HepG2 (cell line): ENCODE data around the gene LRR1. TPM values are rescaled to one million over a fixed set of nuclear protein-coding genes. Genes with fewer than 3 reads are reported as not detected.

ENCODE experiments used
- ARHGAP35 ChIP-seq: sonication (generic); formaldehyde crosslinking; IDR thresholded peaks from 2 replicates; pipeline ENCODE4 v1.9.0; 2022; ENCODE audit warnings: mild to moderate bottlenecking, inconsistent platforms, moderate library complexity, missing genetic modification reagents, borderline replicate concordance
- ARID2 ChIP-seq: sonication (generic); formaldehyde crosslinking; IDR thresholded peaks from 2 replicates; pipeline ENCODE4 v1.8.1; 2022; ENCODE audit warnings: mild to moderate bottlenecking, missing genetic modification reagents, borderline replicate concordance
- CENPT ChIP-seq: sonication (generic); formaldehyde crosslinking; IDR thresholded peaks from 2 replicates; pipeline ENCODE4 v1.8.0; 2022; ENCODE audit warnings: low read depth, mild to moderate bottlenecking, moderate library complexity, missing genetic modification reagents
- CHD4 ChIP-seq: fragments of 200-600 bp; sonication (generic); IDR thresholded peaks from 2 replicates; pipeline ENCODE4 v1.7.0; 2017; ENCODE audit warnings: mild to moderate bottlenecking, low read length, borderline replicate concordance
- CREBL2 ChIP-seq: sonication (generic); formaldehyde crosslinking; IDR thresholded peaks from 2 replicates; pipeline ENCODE4 v1.8.1; 2023; ENCODE audit warnings: missing genetic modification reagents, mild to moderate bottlenecking, borderline replicate concordance
- ELF3 ChIP-seq: IDR thresholded peaks from 2 replicates; pipeline ENCODE4 v1.6.1; 2016; ENCODE audit warnings: missing genetic modification reagents, missing compliant biosample characterization
- HMG20A ChIP-seq: IDR thresholded peaks from 2 replicates; pipeline ENCODE4 v1.6.1; 2016; ENCODE audit warnings: borderline replicate concordance
- HOXA7 ChIP-seq: sonication (generic); formaldehyde crosslinking; IDR thresholded peaks from 2 replicates; pipeline ENCODE4 v1.8.1; 2022; ENCODE audit warnings: mild to moderate bottlenecking, missing genetic modification reagents, moderate library complexity
- NFIB ChIP-seq: sonication (generic); formaldehyde crosslinking; IDR thresholded peaks from 2 replicates; pipeline ENCODE4 v1.9.0; 2021; ENCODE audit warnings: missing genetic modification reagents, mild to moderate bottlenecking, borderline replicate concordance
- RAD51 ChIP-seq: fragments of 450-650 bp; IDR thresholded peaks from 2 replicates; pipeline ENCODE4 v1.6.1; 2016; ENCODE audit warnings: borderline replicate concordance
- RARG ChIP-seq: sonication (generic); formaldehyde crosslinking; IDR thresholded peaks from 2 replicates; pipeline ENCODE4 v1.4.0; 2020; ENCODE audit warnings: low read depth, mild to moderate bottlenecking, missing genetic modification reagents
- RFX5 ChIP-seq: IDR thresholded peaks from 2 replicates; pipeline ENCODE4 v1.6.1; 2011; ENCODE audit warnings: low read depth, low read length, improper control_type of control experiment
- SAP130 ChIP-seq: IDR thresholded peaks from 2 replicates; pipeline ENCODE4 v1.6.1; 2016; ENCODE audit warnings: low read depth
- SPEN ChIP-seq: sonication (generic); formaldehyde crosslinking; IDR thresholded peaks from 2 replicates; pipeline ENCODE4 v1.5.1; 2020; ENCODE audit warnings: low read depth, mild to moderate bottlenecking, missing genetic modification reagents
- ZFAT ChIP-seq: sonication (generic); formaldehyde crosslinking; conservative IDR thresholded peaks from 2 replicates; pipeline ENCODE4 v1.8.1; 2023; ENCODE audit warnings: missing genetic modification reagents, inconsistent platforms
- ZNF382 ChIP-seq: sonication (generic); formaldehyde crosslinking; IDR thresholded peaks from 2 replicates; pipeline ENCODE4 v1.5.0; 2020; ENCODE audit warnings: missing genetic modification reagents, mild to moderate bottlenecking, borderline replicate concordance
- ZNF501 ChIP-seq: sonication (generic); formaldehyde crosslinking; IDR thresholded peaks from 2 replicates; pipeline ENCODE4 v1.5.1; 2020; ENCODE audit warnings: mild to moderate bottlenecking, moderate library complexity, missing genetic modification reagents
- ZNF556 ChIP-seq: sonication (generic); formaldehyde crosslinking; IDR thresholded peaks from 2 replicates; pipeline ENCODE4 v1.4.0; 2020; ENCODE audit warnings: mild to moderate bottlenecking, missing genetic modification reagents, borderline replicate concordance
- ZNF678 ChIP-seq: sonication (generic); formaldehyde crosslinking; IDR thresholded peaks from 2 replicates; pipeline ENCODE4 v1.4.0; 2020; ENCODE audit warnings: mild to moderate bottlenecking, missing genetic modification reagents
- ZNF75D ChIP-seq: sonication (generic); formaldehyde crosslinking; IDR thresholded peaks from 2 replicates; pipeline ENCODE4 v1.8.1; 2023; ENCODE audit warnings: missing genetic modification reagents, mild to moderate bottlenecking, borderline replicate concordance
- polyA plus RNA-seq, 8 experiments: library from polyadenylated mRNA; depleted of rRNA in 3 of 8; stranded (reverse) in 7 of 8; unstranded in 1 of 8; fragments of >200 nt; fragmentation: Illumina TruSeq in 4 of 8; extraction: Trizol in 4 of 8; gene quantifications; 2 replicates each; pipeline versions ENCODE4 v1.2.1 to v1.2.3, GENCODE V29; 2011 to 2016; ENCODE audit warnings: low read depth in 4 of 8, missing spikeins in 1 of 8, mixed read lengths in 1 of 8; ENCODE audit not compliant: insufficient read depth in 1 of 8
- total RNA-seq, 5 experiments: library from RNA; depleted of rRNA; stranded (reverse); fragments of >200 nt; fragmentation: Illumina TruSeq; extraction: Trizol; gene quantifications; 2 replicates each; pipeline ENCODE4 v1.2.3, GENCODE V29; 2016; ENCODE audit warnings: low read depth in 1 of 5
- TF ChIP-seq, protein P1 (sequence below): sonication (generic); formaldehyde crosslinking; IDR thresholded peaks from 2 replicates; pipeline ENCODE4 v1.8.0; 2022; ENCODE audit warnings: mild to moderate bottlenecking, missing genetic modification reagents, borderline replicate concordance
- TF ChIP-seq, protein P2 (sequence below): sonication (generic); formaldehyde crosslinking; conservative IDR thresholded peaks from 2 replicates; pipeline ENCODE4 v1.8.0; 2022; ENCODE audit warnings: low read depth, missing genetic modification reagents
- TF ChIP-seq, protein P3 (sequence below): sonication (generic); formaldehyde crosslinking; IDR thresholded peaks from 2 replicates; pipeline ENCODE4 v1.4.0; 2020; ENCODE audit warnings: missing genetic modification reagents
- TF ChIP-seq, protein P4 (sequence below): sonication (generic); formaldehyde crosslinking; IDR thresholded peaks from 2 replicates; pipeline ENCODE4 v1.8.0; 2022; ENCODE audit warnings: low read depth, missing genetic modification reagents

The LRR1 gene
- total and polyA plus RNA-seq, 2 of the 13 experiments (the other 11 are each of a cell fraction or from before 2014, with no cell fraction given), result 7.0 to 36.2 TPM

DNA sequence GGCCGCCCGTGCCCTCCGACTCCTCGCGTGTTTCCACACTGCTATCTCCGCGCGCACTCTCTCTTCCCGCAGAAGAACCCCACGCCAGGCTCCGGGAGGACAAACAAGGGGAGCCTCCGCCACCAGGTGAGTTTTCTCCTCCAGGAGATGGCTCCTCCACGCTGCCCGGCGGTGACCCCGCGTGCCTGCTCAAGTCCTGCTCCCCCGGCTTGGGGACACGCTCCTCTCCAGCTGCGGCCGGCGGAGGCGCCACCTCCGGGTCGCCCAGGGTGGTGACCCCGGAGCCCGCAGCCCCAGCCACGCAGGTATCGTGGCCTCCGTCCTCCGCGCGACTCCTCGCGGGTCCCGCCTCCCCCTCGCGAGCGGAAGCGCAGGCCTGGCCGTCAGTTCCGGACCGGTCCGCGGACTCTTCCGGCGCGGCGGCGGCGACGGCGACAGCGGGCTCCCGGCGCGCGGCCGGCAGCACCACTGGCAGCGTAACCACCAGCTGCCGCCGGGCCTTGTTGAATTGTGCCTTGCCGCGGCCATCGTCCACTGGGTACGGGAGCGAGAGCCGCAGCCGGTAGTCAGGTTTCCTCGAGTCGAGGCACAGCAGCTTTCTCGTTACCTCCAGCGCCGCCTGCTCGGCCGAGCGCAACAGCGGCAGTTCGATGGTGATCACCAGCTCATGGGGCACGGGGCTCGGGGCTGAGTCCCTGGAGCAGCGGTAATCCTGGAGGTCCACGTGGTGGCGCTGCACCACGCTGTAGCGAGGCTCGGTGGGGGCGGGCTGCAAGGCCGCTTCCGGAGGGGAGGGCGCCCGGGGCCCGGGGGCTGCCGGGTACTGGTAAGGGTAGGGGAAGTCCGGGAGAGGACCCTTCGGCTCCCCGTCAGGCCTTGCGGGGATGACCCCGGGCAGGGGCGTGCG is 35.2 kb downstream of the LRR1 start (continued):
- TF ChIP-seq, protein P1, sequence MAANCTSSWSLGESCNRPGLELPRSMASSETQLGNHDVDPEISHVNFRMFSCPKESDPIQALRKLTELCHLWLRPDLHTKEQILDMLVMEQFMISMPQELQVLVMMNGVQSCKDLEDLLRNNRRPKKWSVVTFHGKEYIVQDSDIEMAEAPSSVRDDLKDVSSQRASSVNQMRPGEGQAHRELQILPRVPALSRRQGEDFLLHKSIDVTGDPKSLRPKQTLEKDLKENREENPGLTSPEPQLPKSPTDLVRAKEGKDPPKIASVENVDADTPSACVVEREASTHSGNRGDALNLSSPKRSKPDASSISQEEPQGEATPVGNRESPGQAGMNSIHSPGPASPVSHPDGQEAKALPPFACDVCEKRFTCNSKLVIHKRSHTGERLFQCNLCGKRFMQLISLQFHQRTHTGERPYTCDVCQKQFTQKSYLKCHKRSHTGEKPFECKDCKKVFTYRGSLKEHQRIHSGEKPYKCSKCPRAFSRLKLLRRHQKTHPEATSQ, result 0 out of 2 replicates have a peak, but pooled peaks have one; percentile 26
- TF ChIP-seq ZNF75D (CRISPR knock-in tag), result no peak
- TF ChIP-seq, protein P2, sequence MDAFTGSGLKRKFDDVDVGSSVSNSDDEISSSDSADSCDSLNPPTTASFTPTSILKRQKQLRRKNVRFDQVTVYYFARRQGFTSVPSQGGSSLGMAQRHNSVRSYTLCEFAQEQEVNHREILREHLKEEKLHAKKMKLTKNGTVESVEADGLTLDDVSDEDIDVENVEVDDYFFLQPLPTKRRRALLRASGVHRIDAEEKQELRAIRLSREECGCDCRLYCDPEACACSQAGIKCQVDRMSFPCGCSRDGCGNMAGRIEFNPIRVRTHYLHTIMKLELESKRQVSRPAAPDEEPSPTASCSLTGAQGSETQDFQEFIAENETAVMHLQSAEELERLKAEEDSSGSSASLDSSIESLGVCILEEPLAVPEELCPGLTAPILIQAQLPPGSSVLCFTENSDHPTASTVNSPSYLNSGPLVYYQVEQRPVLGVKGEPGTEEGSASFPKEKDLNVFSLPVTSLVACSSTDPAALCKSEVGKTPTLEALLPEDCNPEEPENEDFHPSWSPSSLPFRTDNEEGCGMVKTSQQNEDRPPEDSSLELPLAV (CRISPR knock-in tag), result peak; percentile 90; the same call in 1 of the 2 replicates
- TF ChIP-seq SAP130 (CRISPR knock-in tag), result peak; percentile 83
- peak; percentile 74; the same call in 1 of the 2 replicates for TF ChIP-seq ZNF678 (CRISPR knock-in tag)
- no peak for TF ChIP-seq RARG
- peak; percentile 96 for TF ChIP-seq CENPT (CRISPR knock-in tag)
- no peak for TF ChIP-seq ZNF382 (CRISPR knock-in tag)
- peak; percentile 41; the same call in 1 of the 2 replicates for TF ChIP-seq ZNF556
- TF ChIP-seq CHD4, result no peak
- no peak for TF ChIP-seq ELF3 (CRISPR knock-in tag)
- TF ChIP-seq, protein P3, sequence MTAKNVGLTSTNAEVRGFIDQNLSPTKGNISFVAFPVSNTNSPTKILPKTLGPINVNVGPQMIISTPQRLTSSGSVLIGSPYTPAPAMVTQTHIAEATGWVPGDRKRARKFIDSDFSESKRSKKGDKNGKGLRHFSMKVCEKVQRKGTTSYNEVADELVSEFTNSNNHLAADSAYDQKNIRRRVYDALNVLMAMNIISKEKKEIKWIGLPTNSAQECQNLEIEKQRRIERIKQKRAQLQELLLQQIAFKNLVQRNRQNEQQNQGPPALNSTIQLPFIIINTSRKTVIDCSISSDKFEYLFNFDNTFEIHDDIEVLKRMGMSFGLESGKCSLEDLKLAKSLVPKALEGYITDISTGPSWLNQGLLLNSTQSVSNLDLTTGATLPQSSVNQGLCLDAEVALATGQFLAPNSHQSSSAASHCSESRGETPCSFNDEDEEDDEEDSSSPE, result peak; percentile 50
- TF ChIP-seq RAD51, result no peak
- TF ChIP-seq, protein P4, sequence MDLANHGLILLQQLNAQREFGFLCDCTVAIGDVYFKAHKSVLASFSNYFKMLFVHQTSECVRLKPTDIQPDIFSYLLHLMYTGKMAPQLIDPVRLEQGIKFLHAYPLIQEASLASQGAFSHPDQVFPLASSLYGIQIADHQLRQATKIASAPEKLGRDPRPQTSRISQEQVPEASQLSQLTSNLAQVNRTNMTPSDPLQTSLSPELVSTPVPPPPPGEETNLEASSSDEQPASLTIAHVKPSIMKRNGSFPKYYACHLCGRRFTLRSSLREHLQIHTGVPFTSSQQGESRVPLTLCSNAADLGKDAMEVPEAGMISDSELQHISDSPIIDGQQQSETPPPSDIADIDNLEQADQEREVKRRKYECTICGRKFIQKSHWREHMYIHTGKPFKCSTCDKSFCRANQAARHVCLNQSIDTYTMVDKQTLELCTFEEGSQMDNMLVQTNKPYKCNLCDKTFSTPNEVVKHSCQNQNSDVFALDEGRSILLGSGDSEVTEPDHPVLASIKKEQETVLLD (CRISPR knock-in tag), result peak; percentile 80; the same call in 1 of the 2 replicates
- no peak for TF ChIP-seq CREBL2 (CRISPR knock-in tag)
- TF ChIP-seq ZFAT (CRISPR knock-in tag), result no peak
- TF ChIP-seq ZNF501 (CRISPR knock-in tag), result no peak
- TF ChIP-seq SPEN (CRISPR knock-in tag), result peak; percentile 81
- no peak for TF ChIP-seq RFX5
- no peak for TF ChIP-seq ARID2
- no peak for TF ChIP-seq NFIB
- no peak for TF ChIP-seq ARHGAP35
- no peak for TF ChIP-seq HMG20A
- TF ChIP-seq HOXA7 (CRISPR knock-in tag), result peak; percentile 50; the same call in 1 of the 2 replicates
